ENCODE results near the gene SUCO.
"Not testable (repeated sequence)": the region's sequence is repeated elsewhere in the genome, so short reads cannot be mapped to it uniquely, and the experiment has no call there.

SUCO gene

GRCh38 chr1:172607145-172607544, 74.2 kb downstream of the SUCO start:
- DNase-seq (ENCODE audit: low read depth): no peak

DNA sequence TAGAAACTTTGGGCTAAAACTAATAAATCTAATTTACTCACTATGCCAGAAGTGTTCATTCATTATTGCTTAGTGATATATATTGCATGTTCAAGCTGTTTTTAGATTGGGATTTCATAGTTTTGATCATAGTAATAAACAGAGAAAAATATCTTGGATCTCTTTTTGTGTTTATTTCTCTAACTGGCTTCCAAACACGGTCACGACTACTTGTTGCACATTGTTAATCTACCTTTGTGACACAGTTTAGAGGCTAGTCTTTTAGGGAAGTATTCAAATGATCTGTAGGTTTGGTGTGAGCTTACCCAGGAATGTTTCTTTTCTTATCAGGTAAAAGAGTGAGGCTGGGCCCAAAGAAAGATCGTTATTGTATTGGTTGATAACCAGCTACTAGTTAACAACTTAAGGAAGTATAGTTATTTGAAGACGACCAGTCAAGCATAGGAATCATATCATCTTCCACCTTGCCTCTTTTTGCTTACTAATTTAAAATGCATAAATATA, 75.2 kb downstream of the SUCO start:
- DNase-seq (ENCODE audit: low read depth): no peak

GRCh38 chr1:172609528-172609927, 76.6 kb downstream of the SUCO start:
- no peak for DNase-seq (ENCODE audit: low read depth)

- no peak for DNase-seq (ENCODE audit: low read depth)
Observed at GRCh38 chr1:172612478-172612877, 79.5 kb downstream of the SUCO start.

GRCh38 chr1:172613294-172613693, 80.3 kb downstream of the SUCO start:
- DNase-seq (ENCODE audit: low read depth): no peak

GRCh38 chr1:172616195-172616594, 83.2 kb downstream of the SUCO start:
- no peak for DNase-seq (ENCODE audit: low read depth)

DNA sequence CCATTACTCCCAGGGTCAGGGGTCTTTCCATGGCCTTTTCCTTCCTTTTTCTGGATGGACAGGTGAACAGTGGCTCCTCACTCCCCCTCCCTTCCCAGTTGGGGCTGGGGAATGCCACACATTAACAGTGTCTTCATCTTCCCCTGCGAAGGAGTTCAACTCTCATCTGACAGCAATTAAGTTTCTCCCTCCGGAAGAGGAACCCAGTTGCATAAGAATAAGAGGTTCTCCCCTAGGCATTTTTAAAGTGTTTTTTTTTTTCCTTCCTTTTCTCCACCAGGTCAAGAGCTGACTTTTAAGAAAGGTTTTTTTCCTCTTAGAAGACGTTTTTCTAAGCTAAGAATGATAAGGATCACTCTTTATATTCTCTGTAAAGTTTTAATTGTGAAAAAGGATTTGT, 83.7 kb downstream of the SUCO start:
- DNase-seq (ENCODE audit: low read depth): no peak

- DNase-seq (ENCODE audit: low read depth): not testable (repeated sequence)
Observed at GRCh38 chr1:172620603-172621002, 87.7 kb downstream of the SUCO start.

- DNase-seq (ENCODE audit: low read depth): no peak
Observed at GRCh38 chr1:172622541-172622940, 89.6 kb downstream of the SUCO start.

DNA sequence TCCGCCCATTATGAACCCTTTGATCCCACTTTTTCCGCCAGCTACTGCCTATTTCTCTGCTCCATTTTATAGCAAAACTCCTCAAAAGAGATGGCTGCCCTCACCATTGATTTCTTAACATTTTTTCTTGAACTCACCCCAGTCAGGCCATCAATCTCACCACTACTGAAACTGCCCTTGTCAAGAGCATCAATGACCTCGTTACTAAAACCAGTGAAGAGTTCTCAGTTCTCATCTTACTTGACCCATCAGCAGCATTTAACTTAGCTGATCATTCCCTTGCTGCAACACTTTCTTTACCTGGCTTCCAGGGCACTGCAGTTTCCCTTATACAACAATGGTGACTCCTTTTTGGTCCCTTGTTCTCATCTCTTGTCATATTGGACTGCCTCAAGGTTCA, 90.8 kb downstream of the SUCO start:
- DNase-seq (ENCODE audit: low read depth): no peak

- no peak for DNase-seq (ENCODE audit: low read depth)
Observed at GRCh38 chr1:172626845-172627244, 93.9 kb downstream of the SUCO start.

DNA sequence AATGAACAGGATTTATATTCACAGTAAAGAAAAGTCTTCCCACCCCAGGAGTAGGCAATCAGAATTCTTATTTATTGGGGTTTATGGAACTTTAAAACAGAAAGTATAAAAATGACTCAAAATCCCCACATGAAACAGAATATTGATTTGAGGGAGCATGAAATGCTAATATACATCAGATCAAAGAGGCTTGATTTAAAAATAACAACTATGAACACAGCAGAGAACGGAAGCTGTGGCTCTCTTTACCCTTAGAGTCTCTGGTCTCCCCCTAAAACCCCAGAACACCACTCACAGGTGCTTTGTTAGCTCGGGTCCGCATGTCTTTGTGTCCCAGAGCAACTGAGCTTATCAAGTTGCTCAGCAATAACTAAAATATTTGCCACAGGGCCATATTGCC, 94.8 kb downstream of the SUCO start:
- DNase-seq (ENCODE audit: low read depth): no peak

GRCh38 chr1:172628401-172628800, 95.5 kb downstream of the SUCO start:
- no peak for DNase-seq (ENCODE audit: low read depth)

DNA sequence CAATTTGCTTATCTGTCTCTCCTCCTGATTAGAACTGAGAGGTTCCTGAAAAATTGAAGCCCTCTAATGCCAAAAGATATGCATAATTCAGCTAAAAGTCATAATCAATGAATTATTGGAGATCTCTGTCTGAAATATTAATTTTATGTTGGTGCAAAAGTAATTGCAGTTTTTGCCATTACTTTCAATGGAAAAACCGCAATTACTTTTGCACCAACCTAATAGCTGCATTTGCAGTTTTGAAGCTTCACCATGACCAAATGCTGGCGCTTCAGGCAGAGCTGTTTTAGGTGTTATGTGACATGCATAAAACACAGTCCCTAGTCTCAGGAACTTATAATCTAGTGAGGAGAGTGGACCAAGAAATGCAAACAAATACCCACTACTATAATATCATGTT, 96.2 kb downstream of the SUCO start:
- no peak for DNase-seq (ENCODE audit: low read depth)

- DNase-seq (ENCODE audit: low read depth): no peak
Observed at GRCh38 chr1:172629638-172630037, 96.7 kb downstream of the SUCO start.

- DNase-seq (ENCODE audit: low read depth): no peak
Observed at GRCh38 chr1:172630056-172630818, 97.3 kb downstream of the SUCO start.

GRCh38 chr1:172630868-172631267, 97.9 kb downstream of the SUCO start:
- DNase-seq (ENCODE audit: low read depth): no peak

DNA sequence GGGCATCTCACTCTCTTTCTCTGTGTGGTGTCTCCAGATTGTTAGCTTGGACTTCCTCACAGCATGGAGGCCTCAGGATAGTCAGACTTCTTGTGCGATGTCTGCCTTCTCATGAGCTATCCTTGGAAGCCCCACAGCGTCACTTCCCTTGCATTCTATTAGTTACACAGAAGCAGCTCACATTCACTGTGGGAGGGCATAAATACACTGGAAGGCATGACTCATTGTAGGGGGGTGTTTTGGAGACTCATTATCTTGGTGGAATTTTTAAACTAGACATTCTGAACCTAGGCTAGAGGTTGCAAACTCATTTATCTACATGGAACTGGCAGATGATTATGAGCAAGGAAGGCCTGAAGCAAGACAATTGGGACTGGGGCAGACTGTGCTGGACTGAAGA, 104.6 kb downstream of the SUCO start:
- DNase-seq (ENCODE audit: low read depth): no peak

- DNase-seq (ENCODE audit: low read depth): no peak
Observed at GRCh38 chr1:172638249-172638648, 105.3 kb downstream of the SUCO start.

DNA sequence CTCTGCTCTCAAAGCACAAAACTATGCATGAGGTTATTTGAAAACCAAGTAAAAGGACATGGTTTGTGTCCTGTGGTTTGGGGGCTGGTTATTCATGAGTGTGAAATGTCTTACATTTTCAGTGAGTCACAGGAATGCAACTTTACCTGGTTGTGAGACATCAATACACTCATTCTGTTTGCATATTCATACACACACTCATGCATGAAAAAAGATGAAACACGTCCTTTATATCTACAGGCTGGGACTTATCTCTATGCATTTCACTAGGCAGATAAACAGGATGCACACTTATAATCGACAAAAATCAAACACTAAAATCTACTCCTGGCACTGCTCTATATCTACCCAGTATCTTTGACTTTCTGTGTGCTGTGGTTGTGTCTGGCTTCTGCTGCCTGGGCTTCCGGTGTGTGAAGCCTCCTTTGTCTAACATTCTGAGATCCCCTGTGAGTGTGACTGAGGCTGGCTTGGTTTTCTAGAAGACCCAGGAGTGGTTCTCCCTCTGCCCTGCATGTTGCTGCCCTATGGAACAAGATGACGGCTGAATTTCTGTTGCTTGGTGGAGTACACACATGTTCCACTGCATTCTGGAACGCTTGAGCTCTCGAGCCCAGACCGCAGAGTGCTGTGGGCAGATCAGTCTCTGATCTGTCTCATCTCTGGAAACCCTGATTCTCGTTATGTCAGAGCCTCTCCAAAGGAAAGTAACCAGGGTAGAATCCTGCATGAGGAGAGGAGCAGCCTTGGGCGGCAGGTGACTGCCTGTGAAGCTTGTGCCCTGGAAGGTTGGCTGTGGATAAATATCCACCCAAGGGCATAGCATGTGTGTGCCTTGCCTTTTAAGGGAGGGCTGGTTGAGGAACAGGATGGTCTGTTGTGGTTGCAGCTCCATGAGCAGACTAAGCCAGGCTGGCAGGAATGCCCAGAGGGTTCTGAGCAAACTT, 106.2 kb downstream of the SUCO start:
- DNase-seq (ENCODE audit: low read depth): peak; percentile 80

DNA sequence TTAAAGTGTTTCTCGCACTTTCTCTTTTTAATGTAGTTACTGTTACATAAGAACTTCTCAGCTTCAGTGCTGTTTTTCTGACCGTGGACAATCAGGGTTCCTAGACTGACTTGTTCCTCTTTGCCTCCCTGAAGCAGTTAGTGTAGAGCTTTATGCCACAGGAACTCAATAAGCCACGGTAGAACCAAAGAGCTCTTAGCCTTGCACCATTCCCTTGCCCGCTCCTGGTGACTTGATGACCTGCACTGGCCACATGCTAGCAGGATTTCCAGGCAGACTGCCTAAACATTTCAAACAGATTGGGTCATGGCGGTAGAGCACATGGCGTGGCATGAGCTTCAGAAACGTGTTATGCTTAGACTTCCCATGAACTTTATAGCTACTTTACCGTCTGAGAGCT, 107.2 kb downstream of the SUCO start:
- no peak for DNase-seq (ENCODE audit: low read depth)

GRCh38 chr1:172641492-172641891, 108.5 kb downstream of the SUCO start:
- DNase-seq (ENCODE audit: low read depth): no peak

DNA sequence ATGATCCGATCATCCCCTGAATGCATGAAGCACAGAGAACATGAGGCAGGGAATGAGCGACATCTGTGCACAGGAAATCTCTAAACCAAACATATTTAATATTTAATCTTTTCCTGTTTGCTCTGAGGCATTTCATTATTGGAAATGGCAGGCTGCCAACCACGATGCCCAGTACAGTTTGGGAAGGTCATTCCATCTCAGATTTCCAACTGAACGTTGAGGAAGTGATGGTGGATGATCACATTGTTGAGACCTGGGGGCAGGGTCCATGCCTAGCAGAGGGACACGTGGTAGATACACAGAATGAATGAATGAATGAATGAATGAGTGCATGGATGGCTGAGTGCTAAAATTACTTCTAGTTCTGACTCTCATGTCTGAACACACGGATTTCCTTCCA, 110.0 kb downstream of the SUCO start:
- no peak for DNase-seq (ENCODE audit: low read depth)
